Neural cell (in vitro differentiated cells): Measurements from ENCODE around the gene C1orf74. TPM values are rescaled to one million over a fixed set of nuclear protein-coding genes. Genes with fewer than 3 reads are reported as not detected.

Experiments
- H2AFZ ChIP-seq: fragments of 200-600, 300-800 bp; sonication (generic), shearing (Covaris generic); 2 replicates; pipeline ENCODE4 v1.6.0; 2014; ENCODE audit warnings: low read depth, mild to moderate bottlenecking, antibody characterized with exemption, low read length, moderate library complexity
- H3F3A ChIP-seq: fragments of 200-600 bp; shearing (Covaris generic); 2 replicates; pipeline ENCODE4 v1.6.1; 2016; ENCODE audit warnings: mild to moderate bottlenecking, moderate library complexity, mixed read lengths, antibody characterized with exemption, low read length; ENCODE audit not compliant: insufficient read depth, poor library complexity, severe bottlenecking
- H3K27ac ChIP-seq: fragments of 200-600, 300-800 bp; sonication (generic), shearing (Covaris generic); 2 replicates; pipeline ENCODE4 v1.5.1; 2014; ENCODE audit warnings: mild to moderate bottlenecking, low read length, moderate library complexity
- H3K27me3 ChIP-seq: fragments of 300-800, 200-600 bp; sonication (generic), shearing (Covaris generic); 2 replicates; pipeline ENCODE4 v1.6.0; 2014; ENCODE audit warnings: mild to moderate bottlenecking, low read depth, low read length, moderate library complexity; ENCODE audit not compliant: insufficient read depth
- H3K36me3 ChIP-seq: fragments of 300-800, 200-600 bp; sonication (generic), shearing (Covaris generic); 2 replicates; pipeline ENCODE4 v1.5.1; 2014; ENCODE audit warnings: mild to moderate bottlenecking, antibody characterized with exemption, low read length, moderate library complexity; ENCODE audit not compliant: insufficient read depth
- H3K4me2 ChIP-seq: fragments of 300-800, 200-600 bp; sonication (generic), shearing (Covaris generic); 2 replicates; pipeline ENCODE4 v1.6.0; 2014; ENCODE audit warnings: mild to moderate bottlenecking, low read length
- H3K4me3 ChIP-seq: fragments of 300-800, 200-600 bp; sonication (generic), shearing (Covaris generic); 2 replicates; pipeline ENCODE4 v1.5.1; 2014; ENCODE audit warnings: mild to moderate bottlenecking, low read length, moderate library complexity
- H3K79me2 ChIP-seq: fragments of 200-600 bp; shearing (Covaris generic); replicated peaks from 2 replicates; pipeline ENCODE4 v1.6.0; 2014; ENCODE audit warnings: mild to moderate bottlenecking, low read length, moderate library complexity; ENCODE audit not compliant: insufficient read depth
- H3K9ac ChIP-seq: fragments of 300-800, 200-600 bp; sonication (generic), shearing (Covaris generic); 2 replicates; pipeline ENCODE4 v1.6.1; 2016; ENCODE audit warnings: mild to moderate bottlenecking, low read length, mixed read lengths
- H3K9me2 ChIP-seq: fragments of 200-600 bp; shearing (Covaris generic); 2 replicates; pipeline ENCODE4 v1.6.1; 2016; ENCODE audit warnings: mild to moderate bottlenecking, low read length, mixed read lengths; ENCODE audit not compliant: insufficient read depth
- H3K9me3 ChIP-seq: fragments of 200-600, 300-800 bp; sonication (generic), shearing (Covaris generic); 2 replicates; pipeline ENCODE4 v1.6.1; 2016; ENCODE audit warnings: mild to moderate bottlenecking, mixed run types, low read length, moderate library complexity, mixed read lengths
- H4K20me1 ChIP-seq: fragments of 200-600 bp; shearing (Covaris generic); 2 replicates; pipeline ENCODE4 v1.6.1; 2016; ENCODE audit warnings: mild to moderate bottlenecking, mixed run types; ENCODE audit not compliant: insufficient read depth
- EP300 ChIP-seq: fragments of 450-650 bp; conservative IDR thresholded peaks from 2 replicates; pipeline ENCODE4 v1.6.1; 2014; ENCODE audit warnings: antibody characterized with exemption, mild to moderate bottlenecking, moderate library complexity; ENCODE audit not compliant: poor library complexity, severe bottlenecking
- EZH2 ChIP-seq: fragments of 200-600, 300-800 bp; shearing (Covaris generic), sonication (generic); IDR thresholded peaks from 2 replicates; pipeline ENCODE4 v1.6.1; 2014; ENCODE audit warnings: antibody characterized with exemption, low read length, borderline replicate concordance, mild to moderate bottlenecking; ENCODE audit not compliant: insufficient read depth, poor library complexity, severe bottlenecking
- MXI1 ChIP-seq: fragments of 450-650 bp; conservative IDR thresholded peaks from 2 replicates; pipeline ENCODE4 v1.6.1; 2014; ENCODE audit warnings: antibody characterized with exemption, mild to moderate bottlenecking; ENCODE audit not compliant: poor library complexity, severe bottlenecking
- POLR2AphosphoS5 ChIP-seq: IDR thresholded peaks from 2 replicates; pipeline ENCODE4 v1.6.1; 2012
- RAD21 ChIP-seq: fragments of 450-650 bp; conservative IDR thresholded peaks from 2 replicates; pipeline ENCODE4 v1.6.1; 2014; ENCODE audit warnings: antibody characterized with exemption, mild to moderate bottlenecking, moderate library complexity
- SMC3 ChIP-seq: fragments of 450-650 bp; conservative IDR thresholded peaks from 2 replicates; pipeline ENCODE4 v1.6.1; 2014; ENCODE audit warnings: antibody characterized with exemption, mild to moderate bottlenecking, moderate library complexity; ENCODE audit not compliant: poor library complexity
- TAF1 ChIP-seq: IDR thresholded peaks from 2 replicates; pipeline ENCODE4 v1.6.1; 2012; ENCODE audit warnings: low read depth
- polyA plus RNA-seq: library from polyadenylated mRNA; depleted of rRNA; stranded (reverse); fragments of >200 nt; gene quantifications from 2 replicates; pipeline ENCODE4 v1.2.3, GENCODE V29; 2014
- TF ChIP-seq, protein P1 (sequence below): IDR thresholded peaks from 2 replicates; pipeline ENCODE4 v1.6.1; 2012; ENCODE audit warnings: borderline replicate concordance
- TF ChIP-seq, protein P2 (sequence below): fragments of 450-650 bp; IDR thresholded peaks from 2 replicates; pipeline ENCODE4 v1.5.1; 2014; ENCODE audit warnings: antibody characterized with exemption, mild to moderate bottlenecking, moderate library complexity; ENCODE audit not compliant: poor library complexity, severe bottlenecking

Gene C1orf74
- polyA plus RNA-seq, 1 donor from 2014 or later = 1.4 TPM

- no peak overlapping the region for H3K9ac ChIP-seq
- no peaks in the 10 kb centered on the region for H3K36me3 ChIP-seq
- no peaks in the 10 kb centered on the region for H3K27me3 ChIP-seq
- H3F3A ChIP-seq = no peaks in the 10 kb centered on the region
- H3K4me2 ChIP-seq = no peak overlapping the region
- no peak for TF ChIP-seq TAF1
- no peak for TF ChIP-seq EZH2
- no peak for TF ChIP-seq RAD21
- TF ChIP-seq, protein P1, sequence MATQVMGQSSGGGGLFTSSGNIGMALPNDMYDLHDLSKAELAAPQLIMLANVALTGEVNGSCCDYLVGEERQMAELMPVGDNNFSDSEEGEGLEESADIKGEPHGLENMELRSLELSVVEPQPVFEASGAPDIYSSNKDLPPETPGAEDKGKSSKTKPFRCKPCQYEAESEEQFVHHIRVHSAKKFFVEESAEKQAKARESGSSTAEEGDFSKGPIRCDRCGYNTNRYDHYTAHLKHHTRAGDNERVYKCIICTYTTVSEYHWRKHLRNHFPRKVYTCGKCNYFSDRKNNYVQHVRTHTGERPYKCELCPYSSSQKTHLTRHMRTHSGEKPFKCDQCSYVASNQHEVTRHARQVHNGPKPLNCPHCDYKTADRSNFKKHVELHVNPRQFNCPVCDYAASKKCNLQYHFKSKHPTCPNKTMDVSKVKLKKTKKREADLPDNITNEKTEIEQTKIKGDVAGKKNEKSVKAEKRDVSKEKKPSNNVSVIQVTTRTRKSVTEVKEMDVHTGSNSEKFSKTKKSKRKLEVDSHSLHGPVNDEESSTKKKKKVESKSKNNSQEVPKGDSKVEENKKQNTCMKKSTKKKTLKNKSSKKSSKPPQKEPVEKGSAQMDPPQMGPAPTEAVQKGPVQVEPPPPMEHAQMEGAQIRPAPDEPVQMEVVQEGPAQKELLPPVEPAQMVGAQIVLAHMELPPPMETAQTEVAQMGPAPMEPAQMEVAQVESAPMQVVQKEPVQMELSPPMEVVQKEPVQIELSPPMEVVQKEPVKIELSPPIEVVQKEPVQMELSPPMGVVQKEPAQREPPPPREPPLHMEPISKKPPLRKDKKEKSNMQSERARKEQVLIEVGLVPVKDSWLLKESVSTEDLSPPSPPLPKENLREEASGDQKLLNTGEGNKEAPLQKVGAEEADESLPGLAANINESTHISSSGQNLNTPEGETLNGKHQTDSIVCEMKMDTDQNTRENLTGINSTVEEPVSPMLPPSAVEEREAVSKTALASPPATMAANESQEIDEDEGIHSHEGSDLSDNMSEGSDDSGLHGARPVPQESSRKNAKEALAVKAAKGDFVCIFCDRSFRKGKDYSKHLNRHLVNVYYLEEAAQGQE = no peak
- no peak for TF ChIP-seq SMC3
- TF ChIP-seq POLR2AphosphoS5 = no peak
- TF ChIP-seq, protein P2, sequence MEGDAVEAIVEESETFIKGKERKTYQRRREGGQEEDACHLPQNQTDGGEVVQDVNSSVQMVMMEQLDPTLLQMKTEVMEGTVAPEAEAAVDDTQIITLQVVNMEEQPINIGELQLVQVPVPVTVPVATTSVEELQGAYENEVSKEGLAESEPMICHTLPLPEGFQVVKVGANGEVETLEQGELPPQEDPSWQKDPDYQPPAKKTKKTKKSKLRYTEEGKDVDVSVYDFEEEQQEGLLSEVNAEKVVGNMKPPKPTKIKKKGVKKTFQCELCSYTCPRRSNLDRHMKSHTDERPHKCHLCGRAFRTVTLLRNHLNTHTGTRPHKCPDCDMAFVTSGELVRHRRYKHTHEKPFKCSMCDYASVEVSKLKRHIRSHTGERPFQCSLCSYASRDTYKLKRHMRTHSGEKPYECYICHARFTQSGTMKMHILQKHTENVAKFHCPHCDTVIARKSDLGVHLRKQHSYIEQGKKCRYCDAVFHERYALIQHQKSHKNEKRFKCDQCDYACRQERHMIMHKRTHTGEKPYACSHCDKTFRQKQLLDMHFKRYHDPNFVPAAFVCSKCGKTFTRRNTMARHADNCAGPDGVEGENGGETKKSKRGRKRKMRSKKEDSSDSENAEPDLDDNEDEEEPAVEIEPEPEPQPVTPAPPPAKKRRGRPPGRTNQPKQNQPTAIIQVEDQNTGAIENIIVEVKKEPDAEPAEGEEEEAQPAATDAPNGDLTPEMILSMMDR = no peak
- no peak for TF ChIP-seq EP300
- TF ChIP-seq MXI1 = no peak
- H3K4me3 ChIP-seq = no peak overlapping the region
- H4K20me1 ChIP-seq = no peaks in the 10 kb centered on the region
- H3K79me2 ChIP-seq = no peaks in the 10 kb centered on the region
- no peaks in the 10 kb centered on the region for H3K9me2 ChIP-seq
- no peak overlapping the region for H3K27ac ChIP-seq
- no peaks in the 10 kb centered on the region for H3K9me3 ChIP-seq
- no peak overlapping the region for H2AFZ ChIP-seq
Observed at GRCh38 chr1:209741889-209742288, 42.5 kb downstream of the C1orf74 start.

GRCh38 chr1:209741193-209741592 is 43.2 kb downstream of the C1orf74 start:
- Histone ChIP-seq H3F3A (no peaks in the 10 kb centered on the region), H3K9me2 (no peaks in the 10 kb centered on the region), H3K27ac (no peak overlapping the region), H3K79me2 (no peaks in the 10 kb centered on the region), H3K9me3 (no peaks in the 10 kb centered on the region), H3K36me3 (no peaks in the 10 kb centered on the region), H3K4me2 (no peak overlapping the region), H4K20me1 (no peaks in the 10 kb centered on the region), H3K27me3 (no peaks in the 10 kb centered on the region), H3K4me3 (no peak overlapping the region), H2AFZ (no peak overlapping the region), H3K9ac (no peak overlapping the region)
- no peak for TF ChIP-seq RAD21
- no peak for TF ChIP-seq POLR2AphosphoS5
- TF ChIP-seq TAF1 = no peak
- TF ChIP-seq, protein P1 = no peak
- TF ChIP-seq EP300 = no peak
- TF ChIP-seq, protein P2 = no peak
- TF ChIP-seq SMC3 = no peak
- TF ChIP-seq MXI1 = no peak
- TF ChIP-seq EZH2 = no peak
